SHP77 treated with DMSO at 0.1 percent for 48 hours (cell line): Measurements from ENCODE around the gene UHRF2.
"Not testable (repeated sequence)": the region's sequence is repeated elsewhere in the genome, so short reads cannot be mapped to it uniquely, and the experiment has no call there.

Source experiments
- DNase-seq: peaks from one replicate; lab custom pipeline; 2025; lab: John Stamatoyannopoulos, UW

UHRF2 gene

GRCh38 chr9:6489099-6489498 lies 76.1 kb downstream of the UHRF2 start:
- no peak for DNase-seq

GRCh38 chr9:6490863-6491262 lies 77.9 kb downstream of the UHRF2 start:
- no peak for DNase-seq

DNA sequence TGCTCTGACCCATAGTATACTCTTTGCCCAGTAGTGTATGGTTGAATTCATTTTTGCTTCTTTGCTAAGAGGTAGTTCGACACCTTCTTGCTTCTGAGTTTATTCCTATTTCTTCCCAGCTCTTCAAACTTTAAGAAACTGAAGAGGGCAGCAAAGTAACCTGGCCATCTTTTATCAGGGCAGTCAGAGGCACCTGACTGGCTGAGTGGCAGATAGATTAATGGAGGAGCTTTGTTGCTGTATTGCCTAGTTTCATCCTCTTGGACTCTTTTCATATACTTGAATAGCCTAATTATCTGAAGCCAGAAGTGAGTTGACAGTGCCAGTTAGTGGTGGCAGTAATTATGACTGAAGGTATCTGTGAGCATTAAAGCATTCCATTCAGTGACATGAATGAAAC lies 82.5 kb downstream of the UHRF2 start:
- DNase-seq, result no peak

DNA sequence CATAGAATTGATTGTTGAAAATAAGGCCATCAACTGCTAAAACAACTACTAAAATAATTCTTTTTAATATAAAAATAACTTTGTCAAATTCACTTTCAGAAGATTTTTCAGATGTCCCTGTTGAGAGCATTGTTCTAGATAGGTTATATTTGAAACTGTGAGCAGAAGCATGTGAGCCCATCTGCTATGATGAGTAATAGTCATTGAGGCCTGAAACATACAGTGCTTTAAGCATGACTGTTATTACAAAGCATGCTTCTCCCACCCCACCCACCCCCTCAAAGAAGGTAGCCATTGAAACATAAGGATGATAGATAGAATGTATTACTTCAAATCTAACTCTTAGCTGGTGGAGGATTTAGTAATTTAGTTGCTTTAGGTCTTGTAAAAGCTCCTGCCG lies 86.0 kb downstream of the UHRF2 start:
- no peak for DNase-seq

DNA sequence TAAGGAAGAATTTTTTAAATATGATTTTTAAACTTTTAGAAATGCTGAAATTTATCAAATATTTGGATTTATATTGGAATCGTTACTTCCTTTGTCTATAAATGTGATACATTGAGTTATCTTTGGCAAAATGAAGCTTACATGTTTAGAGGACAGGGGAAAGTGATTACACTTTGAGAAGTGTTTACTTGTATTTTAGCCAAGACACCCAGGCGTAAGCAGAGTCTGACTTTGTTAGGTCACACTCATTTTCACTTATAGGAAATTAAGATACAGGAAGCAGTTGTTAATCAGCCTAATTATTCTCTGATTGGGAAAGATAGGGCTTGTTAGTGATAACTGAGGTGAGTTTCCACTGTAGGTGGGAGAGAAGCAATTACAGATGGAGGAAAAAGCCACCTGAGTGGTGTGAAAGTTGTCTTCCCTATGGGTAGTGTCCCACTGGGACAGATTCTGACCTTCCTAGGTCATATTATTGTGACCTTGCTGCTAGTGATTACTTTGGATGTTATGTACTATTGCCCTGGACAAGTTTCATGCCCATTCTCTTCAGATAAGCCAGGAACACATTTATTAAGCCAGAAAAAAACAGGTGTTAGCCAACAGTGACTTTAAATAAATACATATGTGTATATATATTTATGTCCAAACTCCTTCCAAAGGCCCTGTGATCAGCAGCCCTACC lies 88.7 kb downstream of the UHRF2 start:
- no peak for DNase-seq

- DNase-seq, result no peak
These were observed 89.4 kb downstream of the UHRF2 start for GRCh38 chr9:6502399-6502798.

- no peak for DNase-seq
These were observed 93.6 kb downstream of the UHRF2 start for GRCh38 chr9:6506571-6506970.

GRCh38 chr9:6512085-6512657 lies 99.2 kb downstream of the UHRF2 start:
- no peak for DNase-seq

GRCh38 chr9:6522263-6522662 lies 109.3 kb downstream of the UHRF2 start:
- no peak for DNase-seq

DNA sequence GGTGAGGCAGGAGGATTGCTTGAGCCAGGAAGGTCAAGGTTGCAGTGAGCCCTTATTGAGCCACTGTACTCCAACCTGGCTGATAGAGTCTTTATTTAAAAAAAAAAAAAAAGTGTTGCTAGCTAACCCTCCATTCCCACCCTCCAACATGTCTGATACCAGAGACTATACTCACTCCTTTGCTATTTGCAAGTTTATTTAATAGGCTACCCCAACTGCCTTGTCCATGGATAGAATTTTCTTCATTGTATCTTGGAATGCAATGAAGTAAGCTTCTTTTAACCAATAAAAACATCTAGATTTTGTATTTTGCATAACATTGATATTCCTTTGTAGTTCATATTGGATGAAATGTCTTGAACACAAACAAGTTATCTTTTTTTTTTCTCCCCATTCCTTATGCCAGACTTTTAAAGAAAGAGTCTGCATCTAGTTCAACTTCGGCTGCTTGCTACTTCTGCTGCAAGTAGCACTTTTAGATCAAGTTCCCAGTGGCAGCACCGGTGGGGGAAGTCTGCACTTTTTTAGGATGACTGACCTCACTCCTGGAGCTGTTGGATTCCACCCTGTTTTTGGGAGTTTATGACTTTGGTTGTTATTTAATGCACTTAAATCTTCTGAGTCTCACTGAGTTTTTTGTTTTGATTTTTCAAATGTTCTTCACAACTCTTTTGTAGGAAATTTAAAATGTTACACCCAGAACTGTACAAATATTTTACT lies 112.5 kb downstream of the UHRF2 start:
- no peak for DNase-seq

GRCh38 chr9:6535594-6535993 lies 122.6 kb downstream of the UHRF2 start:
- DNase-seq, result no peak

GRCh38 chr9:6538666-6539071 lies 125.7 kb downstream of the UHRF2 start:
- no peak for DNase-seq

DNA sequence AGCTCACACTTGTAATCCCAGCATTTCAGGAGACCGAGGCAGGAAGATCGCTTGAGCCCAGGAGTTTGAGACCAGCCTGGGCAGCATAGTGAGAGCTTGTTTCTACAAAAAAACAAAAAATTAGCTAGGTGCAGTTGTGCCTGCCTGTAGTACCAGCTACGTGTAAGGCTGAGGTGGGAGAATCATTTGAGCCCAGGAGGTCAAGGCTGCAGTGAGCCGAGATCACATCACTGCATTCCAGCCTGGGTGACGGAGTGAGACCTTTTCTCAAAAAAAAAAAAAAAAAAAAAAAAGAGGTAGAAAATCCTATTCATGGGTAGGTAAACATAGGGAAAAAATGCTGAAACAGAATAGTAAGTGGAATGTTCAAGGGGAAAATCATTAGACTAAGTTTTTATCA lies 129.6 kb downstream of the UHRF2 start:
- DNase-seq, result not testable (repeated sequence)

- no peak for DNase-seq
These were observed 130.2 kb downstream of the UHRF2 start for GRCh38 chr9:6543204-6543603.

DNA sequence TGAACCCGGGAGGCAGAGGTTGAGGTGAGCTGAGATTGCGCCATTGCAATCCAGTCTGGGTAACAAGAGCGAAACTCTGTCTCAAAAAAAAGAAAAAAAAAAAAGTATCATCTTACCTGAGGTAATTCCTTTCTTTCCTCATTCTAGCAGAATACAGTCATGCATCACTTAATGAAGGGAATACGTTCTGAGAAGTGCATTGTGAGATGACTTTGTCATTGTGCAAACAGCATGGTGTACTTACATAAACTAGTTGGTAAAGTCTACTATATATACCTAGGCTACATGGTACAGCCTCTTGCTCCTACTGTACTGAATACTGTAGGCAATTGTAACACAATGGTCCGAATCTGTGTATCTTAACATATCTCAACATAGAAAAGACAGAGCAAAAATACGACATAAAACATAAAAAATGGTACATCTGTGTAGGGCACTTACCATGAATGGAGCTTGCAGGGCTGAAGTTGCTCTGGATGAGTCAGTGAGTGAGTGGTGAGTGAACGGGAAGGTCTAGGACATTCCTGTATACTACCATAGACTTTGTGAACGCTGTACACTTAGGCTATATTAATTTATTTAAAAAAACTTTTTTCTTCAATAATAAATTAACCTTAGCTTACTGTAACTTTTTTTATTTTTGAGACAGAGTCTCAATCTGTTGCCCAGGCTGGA lies 132.2 kb downstream of the UHRF2 start:
- no peak for DNase-seq

- peak; percentile 46 for DNase-seq
These were observed 136.3 kb downstream of the UHRF2 start for GRCh38 chr9:6549106-6549800.

DNA sequence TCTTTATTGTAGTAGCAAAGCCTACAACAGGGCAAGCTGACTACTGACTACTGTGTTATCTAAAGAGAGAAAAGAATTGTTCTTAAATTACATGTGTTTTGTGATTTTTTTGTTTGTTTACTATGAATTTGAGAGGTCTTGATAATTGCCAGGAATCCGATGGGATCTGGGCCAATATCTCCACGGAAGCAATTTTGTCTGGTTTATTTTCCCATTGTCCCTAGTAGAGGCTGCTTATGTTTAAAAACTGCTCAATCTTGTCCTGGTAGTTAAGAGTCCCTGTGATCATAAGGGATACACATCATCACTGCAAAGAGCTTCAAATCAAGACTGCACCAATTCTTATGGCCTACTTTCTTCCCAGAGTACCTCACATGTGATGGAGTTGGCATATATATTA lies 138.1 kb downstream of the UHRF2 start:
- DNase-seq, result no peak

- DNase-seq, result peak; percentile 17
These were observed 139.0 kb downstream of the UHRF2 start for GRCh38 chr9:6552033-6552432.

DNA sequence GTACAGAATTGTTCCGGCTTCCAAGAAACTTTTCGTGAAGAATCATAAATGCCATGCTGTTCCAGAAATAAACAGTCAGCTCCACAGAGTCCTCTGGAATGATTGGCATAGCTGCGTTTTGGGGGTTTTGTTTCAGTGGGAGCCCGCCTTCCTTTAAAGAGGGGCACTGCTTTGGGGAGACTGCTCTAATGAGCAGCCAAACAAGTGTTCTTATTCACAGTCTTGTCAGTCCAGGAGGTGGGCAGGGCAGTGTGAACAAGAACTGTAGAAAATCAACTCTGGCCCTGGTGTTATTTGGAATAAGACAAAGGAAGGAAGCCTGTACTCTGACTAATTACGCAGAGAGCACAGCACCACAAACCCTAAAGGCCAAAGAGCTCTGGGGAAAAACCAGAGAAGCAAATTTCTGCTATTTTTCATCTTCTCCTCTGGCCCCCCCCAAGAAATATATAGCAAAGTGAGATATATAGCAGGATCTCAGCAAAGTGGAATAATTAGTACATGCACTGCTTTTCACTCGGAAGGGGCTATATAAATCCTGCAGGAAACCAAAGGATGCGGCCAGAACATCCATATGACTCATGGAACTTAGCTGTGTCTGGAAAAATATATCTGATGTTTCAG lies 139.6 kb downstream of the UHRF2 start:
- DNase-seq, result no peak

- DNase-seq, result no peak
These were observed 140.9 kb downstream of the UHRF2 start for GRCh38 chr9:6553866-6554265.
